Endometrial microvascular endothelial cells (primary cell): ENCODE results near the gene FAM131C. TPM values are rescaled to one million over a fixed set of nuclear protein-coding genes. Genes with fewer than 3 reads are reported as not detected.
"Not testable (repeated sequence)": the region's sequence is repeated elsewhere in the genome, so short reads cannot be mapped to it uniquely, and the experiment has no call there.

Source experiments
- in situ Hi-C: cut with HindIII; loops from 2 replicates; pipeline ENCODE4 v1.10.0; 2017; ENCODE audit warnings: low sequenced_read_pairs, low pct_unique_long_range_greater_than_20kb; ENCODE audit errors: inconsistent ontology term
- total RNA-seq: library from RNA; depleted of rRNA; stranded (reverse); fragments of >200 nt; gene quantifications from one replicate; pipeline ENCODE4 v1.2.3, GENCODE V29; 2015; ENCODE audit errors: inconsistent ontology term

The FAM131C gene
- total RNA-seq, 1 donor from 2014 or later, result not detected

DNA sequence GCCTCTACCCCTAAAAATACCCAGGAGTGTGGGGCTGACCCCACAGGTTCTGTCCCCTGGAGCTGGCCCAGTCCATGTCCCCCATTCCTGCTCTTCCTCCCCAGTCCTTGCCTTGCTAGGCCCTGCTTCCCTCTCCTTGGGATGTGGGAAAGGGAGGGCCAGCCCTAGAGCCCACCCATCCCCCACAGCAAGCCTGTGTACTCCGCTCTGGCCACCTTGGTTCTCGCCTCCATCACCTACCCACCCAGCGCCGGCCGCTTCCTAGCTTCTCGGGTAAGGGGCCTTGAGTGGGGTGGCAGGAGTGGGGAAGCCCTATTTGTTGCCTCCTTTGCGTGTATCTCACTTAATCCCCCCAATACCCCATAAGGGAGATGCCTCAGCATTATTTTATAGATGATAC lies 23.1 kb downstream of the FAM131C start:
- in situ Hi-C loops, result no loop called here

DNA sequence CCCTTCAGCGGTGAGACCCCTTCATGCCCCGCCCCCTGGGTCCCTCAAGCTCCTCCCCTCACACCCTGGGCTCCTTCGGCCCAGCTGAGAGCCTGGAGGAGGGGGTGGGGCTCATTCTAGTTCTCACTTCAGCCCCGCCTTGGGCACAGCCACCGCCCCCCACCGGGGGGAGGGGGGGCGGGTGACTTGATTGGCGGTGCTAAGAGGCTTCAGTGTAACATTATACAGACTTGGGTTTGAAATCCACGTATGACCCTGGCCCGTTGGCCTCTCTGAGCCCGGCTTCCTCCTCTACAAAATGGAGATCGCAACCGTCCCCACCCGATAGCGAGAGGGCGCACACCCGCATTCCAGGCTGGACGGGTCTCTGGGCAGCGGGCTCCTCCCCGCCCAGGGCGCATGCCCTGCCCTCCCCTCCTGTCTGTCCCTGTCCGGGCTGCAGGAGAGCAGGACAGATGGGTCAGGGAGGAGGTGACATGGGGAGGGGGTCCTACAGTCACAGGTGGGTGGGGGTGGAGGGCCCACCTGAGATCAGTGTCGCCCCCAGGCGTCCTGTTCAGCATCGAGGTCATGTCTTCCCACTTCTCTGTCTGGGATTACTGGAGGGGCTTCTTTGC lies 24.8 kb downstream of the FAM131C start:
- in situ Hi-C loops, result no loop called here

DNA sequence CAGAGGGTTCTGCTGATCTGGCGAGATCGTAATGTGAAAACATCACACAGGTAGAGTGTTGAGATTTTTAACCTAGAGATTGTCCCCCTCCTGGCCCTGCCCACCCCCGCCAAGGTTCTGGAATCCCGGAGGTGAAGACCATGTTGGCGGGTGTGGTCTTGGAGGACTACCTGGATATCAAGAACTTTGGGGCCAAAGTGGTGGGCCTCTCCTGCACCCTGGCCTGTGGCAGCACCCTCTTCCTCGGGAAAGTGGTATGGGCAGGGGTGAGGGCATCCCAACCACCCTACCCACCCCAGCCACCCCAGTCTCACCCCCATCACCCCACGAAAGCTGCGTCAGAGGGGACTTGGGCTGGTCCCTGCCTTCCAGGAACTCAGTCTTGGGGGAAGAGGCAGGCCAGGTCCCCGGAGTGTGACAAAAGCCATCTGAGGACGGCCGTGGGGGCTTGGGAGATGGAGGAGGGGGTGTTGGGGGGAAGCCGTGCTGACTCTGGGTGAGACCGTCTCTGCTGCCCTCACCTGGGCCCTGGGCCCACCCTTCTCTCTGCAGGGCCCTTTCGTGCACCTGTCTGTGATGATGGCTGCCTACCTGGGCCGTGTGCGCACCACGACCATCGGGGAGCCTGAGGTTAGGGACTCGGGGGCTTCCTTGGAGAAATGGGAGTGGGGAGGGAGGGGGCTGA lies 25.5 kb downstream of the FAM131C start:
- in situ Hi-C loops, result no loop called here

DNA sequence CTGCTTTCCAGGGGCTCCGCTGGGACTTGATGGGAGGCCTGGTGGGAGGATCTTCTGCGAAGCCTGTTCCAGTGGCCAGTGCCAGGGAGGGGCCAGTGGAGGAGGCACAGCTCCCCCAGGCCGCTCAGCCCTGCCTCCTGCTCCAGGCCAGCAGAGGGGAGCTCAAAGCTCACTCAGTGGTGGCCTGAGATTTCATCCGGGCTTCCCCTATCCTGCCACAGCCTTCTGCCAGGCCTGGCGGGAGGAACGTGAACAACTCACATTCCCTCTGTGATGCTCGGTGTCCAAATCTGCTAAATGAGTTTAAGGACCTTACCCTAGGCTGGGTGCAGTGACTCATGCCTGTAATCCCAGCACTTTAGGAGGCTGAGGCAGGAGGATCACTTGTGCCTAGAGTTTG lies 26.6 kb downstream of the FAM131C start:
- in situ Hi-C loops, result no loop called here

DNA sequence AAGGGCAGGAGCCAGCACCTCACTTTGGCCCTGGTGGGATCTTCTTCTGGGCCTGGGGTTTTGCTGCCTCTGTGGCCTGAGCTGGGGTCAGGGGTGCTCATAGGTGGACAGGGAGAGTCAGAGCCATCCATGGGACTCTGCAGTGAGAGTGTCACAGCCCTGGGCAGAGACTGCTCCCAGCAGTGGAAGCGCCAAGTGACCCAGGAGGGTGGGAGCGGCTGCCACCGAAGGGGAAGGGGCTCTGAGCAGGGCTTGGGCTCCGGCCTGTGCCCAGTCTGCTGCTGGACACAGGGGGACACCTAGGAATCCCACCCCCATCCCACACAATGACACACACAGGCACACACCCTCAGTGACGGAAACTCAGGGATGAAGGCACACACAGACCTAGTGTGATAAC lies 29.5 kb downstream of the FAM131C start:
- in situ Hi-C loops, result no loop called here

DNA sequence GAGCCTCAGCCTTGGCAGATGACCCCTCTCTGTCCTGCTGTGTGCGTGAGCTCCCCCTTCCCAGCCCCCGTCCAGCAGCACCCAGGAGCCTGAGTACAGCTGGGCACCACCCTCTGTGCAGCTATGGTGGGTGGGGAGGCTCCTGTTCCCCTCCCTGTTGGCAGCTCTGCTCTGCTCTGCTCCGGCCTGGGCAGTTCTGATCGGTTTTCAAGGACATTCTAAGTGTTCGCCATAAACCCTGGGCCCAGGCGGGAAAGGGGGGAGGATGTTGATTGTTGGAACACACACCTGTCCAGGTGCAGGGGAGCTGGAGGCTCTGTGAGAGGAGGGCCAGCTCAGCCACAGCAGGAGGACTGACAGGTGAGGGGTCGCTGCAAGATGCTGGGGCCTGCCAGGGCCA lies 29.9 kb downstream of the FAM131C start, which contains the start of gene CLCNKB:
CLCNKB (plus strand) TSS at position 262 of the 400 bp plus-strand sequence. CDS start 711 bp downstream, outside the sequence.
- in situ Hi-C loops, result no loop called here

DNA sequence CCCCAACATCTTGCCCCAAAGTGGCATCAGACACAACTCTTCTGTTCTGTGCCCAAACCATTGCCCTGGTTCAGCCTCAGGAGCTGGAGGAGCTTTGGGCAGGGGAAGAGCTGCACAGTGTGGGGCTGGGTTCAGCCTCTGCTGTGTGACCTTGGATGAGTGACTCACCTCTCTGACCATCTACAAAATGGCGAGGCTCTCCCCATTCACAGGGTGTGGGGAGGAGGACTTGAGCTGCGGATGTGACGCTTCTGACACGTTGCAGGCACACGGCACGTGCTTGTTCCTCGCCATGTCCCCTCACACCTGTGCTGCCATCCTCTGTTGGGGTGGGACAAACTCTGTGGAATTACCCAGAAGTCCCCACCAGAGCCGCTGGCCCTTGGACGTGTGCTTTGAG lies 30.8 kb downstream of the FAM131C start:
- in situ Hi-C loops, result not testable (repeated sequence)

DNA sequence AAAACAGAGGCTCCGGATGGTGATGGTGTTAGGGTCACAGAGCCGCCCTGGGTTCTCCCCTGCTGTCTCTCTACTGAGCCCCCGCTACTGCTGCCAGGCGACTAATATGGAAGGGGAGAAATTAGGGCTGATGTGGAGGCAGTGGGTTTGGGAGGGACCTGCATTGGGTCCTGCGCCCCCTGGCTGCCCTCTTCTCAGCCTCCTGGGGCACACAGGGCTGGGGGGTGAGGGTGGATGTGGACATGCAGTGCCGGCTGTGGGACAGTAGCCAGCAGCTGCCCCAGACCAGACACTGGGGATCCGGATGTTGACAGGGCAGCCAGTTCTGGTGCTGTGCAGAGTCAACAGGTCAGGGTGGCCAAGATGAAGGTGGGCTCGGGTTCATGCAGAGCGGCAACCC lies 31.4 kb downstream of the FAM131C start:
- in situ Hi-C loops, result no loop called here

DNA sequence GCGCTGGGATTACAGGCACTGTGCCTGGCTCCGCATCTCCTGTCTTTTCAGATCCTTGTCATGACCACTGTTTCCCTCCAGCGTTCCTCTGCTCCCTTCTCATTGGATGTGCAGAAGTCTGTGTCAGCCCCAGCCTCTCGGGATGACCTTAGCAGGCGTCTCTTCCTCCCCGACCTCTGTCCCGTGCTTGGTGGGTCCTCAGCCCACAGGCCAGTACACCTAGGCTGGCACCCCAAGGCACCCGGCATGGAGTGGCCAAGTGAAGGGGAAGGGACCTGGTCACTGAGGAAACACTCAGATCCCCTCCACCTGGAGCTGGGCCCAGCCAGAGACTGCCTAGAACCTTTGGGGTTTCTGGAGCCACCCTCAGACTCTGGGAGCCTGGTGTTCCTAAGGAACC lies 32.3 kb downstream of the FAM131C start:
- in situ Hi-C loops, result no loop called here

DNA sequence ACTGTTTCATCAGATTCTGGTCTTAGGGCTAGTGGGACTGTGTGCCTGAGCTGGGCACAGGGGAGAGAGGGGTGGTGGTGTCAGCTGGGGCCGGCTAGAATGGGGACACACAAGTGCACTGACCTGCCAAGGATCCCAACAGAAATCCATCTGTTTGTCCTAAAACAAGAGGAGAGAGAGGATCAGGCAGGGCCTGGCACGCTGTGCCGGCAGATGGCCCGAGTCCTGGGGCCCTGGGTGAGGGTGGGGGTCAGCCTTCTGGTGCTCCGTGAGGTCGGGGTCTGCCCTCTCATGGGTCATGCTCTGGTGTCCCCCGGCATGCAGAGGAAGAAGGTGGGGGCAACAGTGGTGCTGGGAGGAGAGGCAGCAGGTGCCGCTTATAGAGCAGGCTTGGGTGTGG lies 33.6 kb downstream of the FAM131C start:
- in situ Hi-C loops, result not testable (repeated sequence)

DNA sequence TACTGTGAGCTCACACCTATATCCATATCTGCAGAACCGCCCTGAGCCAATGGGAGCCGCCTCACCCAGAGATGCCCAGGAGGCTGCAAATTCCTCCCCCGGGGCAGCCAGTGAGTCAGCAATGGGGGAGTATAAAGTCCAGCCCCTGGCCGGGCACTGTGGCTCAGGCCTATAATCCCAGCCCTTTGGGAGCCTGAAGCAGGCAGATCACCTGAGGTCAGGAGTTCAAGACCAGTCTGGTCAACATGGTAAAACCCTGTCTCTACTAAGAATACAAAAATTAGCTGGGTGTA lies 34.9 kb downstream of the FAM131C start:
- in situ Hi-C loops, result no loop called here

DNA sequence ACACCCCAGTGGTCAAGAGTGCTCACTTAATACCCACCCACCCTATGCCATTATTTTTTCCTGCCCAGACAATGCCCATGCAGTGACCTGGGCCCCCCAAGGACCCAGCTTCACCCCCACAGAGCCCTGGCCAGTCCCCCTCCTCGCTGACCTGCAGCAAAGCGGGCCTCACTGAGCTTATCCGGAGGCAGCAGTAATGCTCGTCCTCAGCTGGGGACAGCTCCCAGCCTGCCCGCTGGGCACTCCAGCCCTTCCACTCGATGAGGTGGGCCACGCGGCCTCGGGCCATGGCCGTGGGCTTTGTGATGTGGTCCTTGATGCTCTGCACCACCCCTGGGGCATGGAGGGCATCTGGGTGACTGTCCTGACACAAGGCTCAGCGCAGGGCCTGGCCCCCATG lies 37.0 kb downstream of the FAM131C start:
- in situ Hi-C loops, result not testable (repeated sequence)

DNA sequence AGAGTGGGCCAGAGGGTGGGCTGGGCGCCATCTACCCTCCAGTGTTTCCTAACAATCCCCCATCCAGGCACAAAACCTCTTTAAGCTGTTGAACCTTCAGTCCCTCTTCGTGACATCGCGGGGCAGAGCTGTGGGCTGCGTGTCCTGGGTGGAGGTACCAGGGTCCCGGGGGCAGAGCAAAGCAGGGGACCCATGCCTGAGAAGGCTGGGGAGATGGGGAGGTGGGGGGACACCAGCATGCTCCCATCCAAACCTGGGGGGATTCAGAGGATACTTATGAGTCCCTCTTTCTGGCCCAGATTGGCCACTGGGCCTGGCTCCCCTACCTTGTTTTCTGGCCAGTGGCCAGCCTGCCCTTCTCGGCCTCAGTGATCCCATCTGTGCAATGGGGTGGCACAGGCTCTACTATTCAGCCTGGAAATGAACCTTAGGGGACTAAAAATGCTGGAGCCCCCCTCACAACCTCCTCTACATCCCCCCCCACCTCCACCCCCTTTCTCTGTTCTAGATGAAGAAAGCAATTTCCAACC lies 40.3 kb downstream of the FAM131C start:
- in situ Hi-C loops, result not testable (repeated sequence)

DNA sequence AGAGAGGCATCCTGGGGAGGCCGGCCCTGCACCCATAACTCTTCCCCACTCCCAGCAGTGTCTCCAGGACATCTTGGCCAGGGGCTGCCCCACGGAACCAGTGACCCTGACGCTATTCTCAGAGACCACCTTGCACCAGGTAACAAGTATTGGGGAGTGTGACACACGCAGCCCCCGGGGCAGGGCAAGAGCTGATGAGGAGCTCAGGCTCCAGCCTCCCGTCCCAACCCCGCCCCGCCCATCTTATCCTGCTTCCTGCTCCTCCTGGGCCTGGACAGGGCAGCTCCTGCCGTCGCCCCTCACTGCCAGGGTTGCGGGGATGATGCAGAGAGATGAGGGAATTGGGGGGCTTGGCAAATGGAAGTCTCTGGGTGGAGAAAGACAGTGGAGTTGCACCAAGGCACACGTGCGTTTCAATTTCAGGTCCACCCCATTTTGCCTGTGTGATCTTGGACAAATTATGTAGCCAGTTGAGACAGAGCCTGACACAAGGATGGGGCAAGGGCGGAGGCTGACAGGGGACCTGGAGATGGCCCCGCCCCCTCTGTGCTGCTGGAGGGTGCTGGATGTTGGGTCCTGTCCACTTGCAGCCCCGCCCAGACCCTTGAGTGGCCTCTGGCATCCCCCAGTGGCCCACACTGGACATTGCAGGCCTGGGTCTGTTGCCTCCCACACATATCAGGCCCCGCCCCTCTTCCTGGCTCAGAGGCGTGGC lies 40.9 kb downstream of the FAM131C start:
- in situ Hi-C loops, result no loop called here

DNA sequence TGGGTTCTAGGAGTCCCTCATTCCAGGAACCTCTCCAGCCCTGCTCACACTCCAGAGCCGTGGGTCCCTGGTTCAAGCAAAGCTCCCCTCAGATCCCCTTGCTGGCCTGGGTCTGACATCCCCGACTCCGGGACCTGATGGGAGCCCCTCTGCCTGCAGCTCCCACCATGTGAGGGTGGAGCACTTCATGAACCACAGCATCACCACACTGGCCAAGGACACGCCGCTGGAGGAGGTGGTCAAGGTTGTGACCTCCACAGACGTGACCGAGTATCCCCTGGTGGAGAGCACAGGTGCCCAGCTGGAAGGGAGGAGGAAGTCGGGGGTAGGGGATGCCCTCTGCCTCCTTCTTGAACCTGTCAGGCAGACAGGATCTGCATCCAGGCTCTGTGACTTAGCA lies 41.9 kb downstream of the FAM131C start:
- in situ Hi-C loops, result no loop called here

DNA sequence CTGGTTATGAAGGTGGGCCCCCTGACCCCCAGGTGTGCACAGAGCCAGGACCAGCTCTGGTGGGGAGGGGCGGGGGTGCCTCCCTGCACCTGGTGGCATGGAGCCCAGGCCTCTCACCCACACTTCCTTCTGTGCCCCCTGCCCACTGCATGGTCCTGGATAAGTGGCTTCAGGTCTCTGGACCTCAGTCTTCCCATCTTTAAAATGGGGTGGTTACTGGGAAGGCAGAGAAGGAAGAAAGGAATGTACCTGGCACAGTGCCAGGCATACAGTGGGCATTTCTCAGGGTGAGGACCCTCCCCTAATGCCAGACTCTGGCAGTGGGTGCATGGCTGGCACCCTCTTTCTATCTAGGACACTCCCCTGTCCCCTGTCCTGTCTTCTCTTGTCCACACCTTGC lies 44.2 kb downstream of the FAM131C start:
- in situ Hi-C loops, result no loop called here

DNA sequence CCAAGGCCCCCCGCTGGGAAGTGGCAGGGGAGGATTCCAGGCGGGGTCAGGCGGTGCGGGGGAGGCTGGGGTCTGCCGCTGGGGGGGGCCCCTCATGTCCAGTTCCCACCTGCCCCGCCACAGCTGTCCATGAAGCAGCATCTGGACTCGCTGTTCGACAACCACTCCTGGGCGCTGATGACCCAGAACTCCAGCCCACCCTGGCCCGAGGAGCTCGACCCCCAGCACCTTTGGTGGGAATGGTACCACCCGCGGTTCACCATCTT lies 44.5 kb downstream of the FAM131C start:
- in situ Hi-C loops, result not testable (repeated sequence)

DNA sequence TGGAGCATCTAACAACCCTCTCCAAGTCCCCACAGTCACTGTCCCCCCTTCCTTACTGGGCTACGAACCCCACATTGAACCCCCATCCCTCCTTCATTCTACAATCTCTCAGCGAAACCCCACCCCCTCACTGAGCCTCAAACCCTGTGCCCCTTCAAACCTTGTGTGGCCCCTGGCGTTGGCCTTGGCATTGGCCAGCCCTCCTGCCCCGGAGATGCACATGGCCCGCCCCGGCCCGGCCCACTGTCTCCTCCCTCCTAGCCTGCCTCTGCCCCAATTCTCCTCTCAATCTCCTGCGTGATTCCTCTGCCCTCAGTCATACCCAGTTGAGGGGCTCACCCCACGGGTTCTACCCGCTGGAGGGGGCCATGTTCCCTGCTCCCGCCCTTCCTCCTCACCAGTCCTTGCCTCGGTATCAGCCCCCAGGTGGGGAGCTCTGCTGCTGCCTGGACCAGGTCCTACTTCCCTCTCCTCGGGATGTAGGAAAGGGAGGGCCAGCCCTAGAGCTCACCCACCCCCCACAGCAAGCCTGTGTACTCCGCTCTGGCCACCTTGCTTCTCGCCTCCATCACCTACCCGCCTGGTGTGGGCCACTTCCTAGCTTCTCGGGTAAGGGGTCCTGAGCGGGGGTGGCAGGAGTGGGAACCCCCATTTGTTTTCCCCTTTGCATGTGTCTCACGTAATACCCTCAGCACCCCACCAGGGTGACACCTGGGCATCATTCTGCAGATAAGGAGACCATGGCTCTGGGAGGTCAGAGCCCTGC lies 45.0 kb downstream of the FAM131C start:
- in situ Hi-C loops, result no loop called here

DNA sequence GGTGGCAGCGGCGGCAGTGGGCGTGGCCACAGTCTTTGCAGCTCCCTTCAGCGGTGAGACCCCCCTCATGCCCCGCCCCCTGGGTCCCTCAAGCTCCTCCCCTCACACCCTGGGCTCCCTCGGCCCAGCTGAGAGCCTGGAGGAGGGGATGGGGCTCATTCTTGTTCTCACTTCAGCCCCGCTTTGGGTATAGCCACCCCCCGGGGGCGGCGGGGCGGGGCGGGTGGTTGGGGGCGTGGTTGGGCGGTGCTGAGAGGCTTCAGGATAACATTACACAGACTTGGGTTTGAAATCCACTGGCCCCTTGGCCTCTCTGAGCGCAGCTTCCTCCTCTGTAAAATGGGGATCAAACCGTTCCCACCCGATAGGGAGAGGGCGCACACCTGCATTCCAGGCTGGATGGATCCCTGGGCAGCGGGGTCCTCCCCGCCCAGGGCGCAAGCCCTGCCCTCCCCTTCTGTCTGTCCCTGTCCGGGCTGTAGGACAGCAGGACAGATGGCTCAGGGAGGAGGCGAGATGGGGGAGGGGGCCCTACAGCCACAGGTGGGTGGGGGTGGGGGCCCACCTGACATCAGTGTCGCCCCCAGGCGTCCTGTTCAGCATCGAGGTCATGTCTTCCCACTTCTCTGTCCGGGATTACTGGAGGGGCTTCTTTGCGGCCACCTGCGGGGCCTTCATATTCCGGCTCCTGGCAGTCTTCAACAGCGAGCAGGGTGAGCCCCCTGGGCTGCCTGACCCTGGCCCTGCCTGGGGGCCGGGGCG lies 46.5 kb downstream of the FAM131C start:
- in situ Hi-C loops, result no loop called here
